H1 (cell line): ENCODE results near the gene PHYH. TPM values are rescaled to one million over a fixed set of nuclear protein-coding genes. Genes with fewer than 3 reads are reported as not detected.

Experiments
- BCL11A ChIP-seq, 2 experiments: IDR thresholded peaks; one replicate each; pipeline ENCODE4 v1.6.1; 2011; ENCODE audit warnings: low read depth in 2 of 2, low read length in 2 of 2, mild to moderate bottlenecking in 2 of 2
- CBX8 ChIP-seq: fragments of 300-800, 300-1000 bp; sonication (generic); IDR thresholded peaks from 2 replicates; pipeline ENCODE4 v1.7.1; 2016; ENCODE audit warnings: low read depth, low read length, borderline replicate concordance
- EGR1 ChIP-seq: IDR thresholded peaks from 2 replicates; pipeline ENCODE4 v1.6.1; 2011; ENCODE audit warnings: low read depth, low read length, borderline replicate concordance
- GTF2F1 ChIP-seq: IDR thresholded peaks from 2 replicates; pipeline ENCODE4 v1.6.1; 2012; ENCODE audit warnings: low read depth, low read length, improper control_type of control experiment, borderline replicate concordance
- RBBP5 ChIP-seq: IDR thresholded peaks from 2 replicates; pipeline ENCODE4 v1.7.1; 2012; ENCODE audit warnings: low read depth, mild to moderate bottlenecking, inconsistent platforms, low read length, moderate library complexity, borderline replicate concordance
- SP4 ChIP-seq: IDR thresholded peaks from 2 replicates; pipeline ENCODE4 v1.6.1; 2012; ENCODE audit warnings: low read length, inconsistent platforms
- polyA plus RNA-seq, 7 experiments: library from polyadenylated mRNA; depleted of rRNA in 3 of 7; stranded (reverse) in 5 of 7; unstranded in 2 of 7; fragments of >200 nt in 5 of 7; fragments of 200-250 nt in 2 of 7; gene quantifications; 1 replicate in 5 of 7; 2 replicates in 1 of 7; 4 replicates in 1 of 7; pipeline versions ENCODE4 v1.2.1 to v1.2.3, GENCODE V29; 2011 to 2013; ENCODE audit warnings: missing spikeins in 2 of 7, mixed read lengths in 2 of 7
- total RNA-seq: library from RNA; stranded (reverse); fragmentation: NEBNext Ultra II Directional; extraction: Animal tissue kit (Norgen Biotek cat#: 25700); gene quantifications from 2 replicates; pipeline ENCODE4 v1.2.1, GENCODE V29; 2021

PHYH gene
- total and polyA plus RNA-seq, 2 of the 8 experiments (the other 6 are each of a cell fraction or from before 2014, with no cell fraction given), result 22.0 to 22.7 TPM

GRCh38 chr10:13268841-13269240 is 31.0 kb downstream of the PHYH start (continued):
- TF ChIP-seq BCL11A (IDR thresholded peaks at IDR 0.05; ENCODE audit: low read depth in 2 of 2, low read length in 2 of 2) (no peak), CBX8 (no peak), SP4 (no peak), GTF2F1 (no peak), RBBP5 (no peak), EGR1 (no peak)
